CD4-positive, alpha-beta T cell (primary cell): ENCODE measurements around the gene ZNF219. TPM values are rescaled to one million over a fixed set of nuclear protein-coding genes. Genes with fewer than 3 reads are reported as not detected.

Source experiments
- ATAC-seq: fragments of 200-7000 bp; cut with Tn5 transposase; one replicate; pipeline ENCODE4 v1.10.0; 2022; ENCODE audit warnings: mild to moderate bottlenecking; ENCODE audit not compliant: poor library complexity
- CTCF ChIA-PET: fragments of 350-600 bp; sonication (Branson Sonifier 250); formaldehyde crosslinking; loops from one replicate; lab custom pipeline; 2021; ENCODE audit warnings: antibody characterized with exemption, inconsistent platforms; lab: Charles Lee
- POLR2A ChIA-PET: fragments of 350-600 bp; sonication (Branson Sonifier 250); formaldehyde crosslinking; loops from one replicate; lab custom pipeline; 2021; ENCODE audit warnings: antibody characterized with exemption, inconsistent platforms; lab: Charles Lee
- DNase-seq, 14 experiments: peaks; one replicate each; pipeline ENCODE4 v3.0.0-alpha.2; 2013 to 2020; ENCODE audit warnings: mixed read lengths in 2 of 14
- H3K27ac ChIP-seq, 2 donors: one replicate each; pipeline versions ENCODE4 v1.5.1 to v1.7.0; 2013; ENCODE audit warnings: low read length in 2 of 2, low read depth in 1 of 2, mild to moderate bottlenecking in 1 of 2
- H3K27me3 ChIP-seq, 2 experiments: 1 replicate in 1 of 2; 2 replicates in 1 of 2; pipeline versions ENCODE4 v1.6.1 to v1.7.0; 2013; ENCODE audit warnings: low read length in 2 of 2, control low read depth in 1 of 2, mild to moderate bottlenecking in 1 of 2, moderate library complexity in 1 of 2; ENCODE audit not compliant: insufficient read depth in 2 of 2, control insufficient read depth in 1 of 2
- H3K36me3 ChIP-seq: one replicate; pipeline ENCODE4 v1.6.1; 2013; ENCODE audit warnings: low read length, control low read depth; ENCODE audit not compliant: insufficient read depth
- H3K4me1 ChIP-seq: one replicate; pipeline ENCODE4 v1.6.1; 2013; ENCODE audit warnings: low read length, control low read depth; ENCODE audit not compliant: insufficient read depth
- H3K4me3 ChIP-seq: one replicate; pipeline ENCODE4 v1.5.1; 2013; ENCODE audit warnings: mild to moderate bottlenecking, low read length, moderate library complexity
- H3K9me3 ChIP-seq, 2 experiments: 1 replicate in 1 of 2; 2 replicates in 1 of 2; pipeline versions ENCODE4 v1.6.1 to v1.7.0; 2013; ENCODE audit warnings: low read length in 2 of 2, mild to moderate bottlenecking in 2 of 2, control low read depth in 1 of 2, moderate library complexity in 1 of 2; ENCODE audit not compliant: control insufficient read depth in 1 of 2, insufficient read depth in 1 of 2
- H3K27ac Mint-ChIP-seq: one replicate; pipeline ENCODE4 v1.8.0; 2020; ENCODE audit warnings: mixed read lengths
- H3K27me3 Mint-ChIP-seq: one replicate; pipeline ENCODE4 v1.8.0; 2021; ENCODE audit warnings: mixed read lengths
- H3K36me3 Mint-ChIP-seq: one replicate; pipeline ENCODE4 v1.8.0; 2021; ENCODE audit warnings: low read depth, mixed read lengths
- H3K4me1 Mint-ChIP-seq: one replicate; pipeline ENCODE4 v1.8.0; 2021; ENCODE audit warnings: low read depth, mixed read lengths
- H3K4me3 Mint-ChIP-seq: one replicate; pipeline ENCODE4 v1.8.0; 2020; ENCODE audit warnings: mild to moderate bottlenecking, mixed read lengths
- H3K9me3 Mint-ChIP-seq: one replicate; pipeline ENCODE4 v1.8.0; 2020; ENCODE audit warnings: mixed read lengths
- intact Hi-C, 2 experiments: fragments of 100-400 bp; cut with DNase I in 1 of 2; cut with micrococcal nuclease in 1 of 2; formaldehyde crosslinking; loops; one replicate each; pipeline versions ENCODE4 v1.15.1 to v1.9.0; 2023 to 2025; cut with DNase I, micrococcal nuclease
- total RNA-seq, 174 experiments: library from RNA in 2 of 174; stranded (reverse) in 2 of 174; gene quantifications; one replicate each; pipeline ENCODE4 v1.2.3 and lab custom pipeline; 2021 to 2026
- TF ChIP-seq, protein P1 (sequence below): fragments of 200-600 bp; IDR thresholded peaks from one replicate; pipeline ENCODE4 v1.8.0; 2022; ENCODE audit warnings: antibody characterized with exemption, mild to moderate bottlenecking

Gene ZNF219
- total RNA-seq, 2 experiments from 2014 or later = 15.2 to 15.5 TPM

DNA sequence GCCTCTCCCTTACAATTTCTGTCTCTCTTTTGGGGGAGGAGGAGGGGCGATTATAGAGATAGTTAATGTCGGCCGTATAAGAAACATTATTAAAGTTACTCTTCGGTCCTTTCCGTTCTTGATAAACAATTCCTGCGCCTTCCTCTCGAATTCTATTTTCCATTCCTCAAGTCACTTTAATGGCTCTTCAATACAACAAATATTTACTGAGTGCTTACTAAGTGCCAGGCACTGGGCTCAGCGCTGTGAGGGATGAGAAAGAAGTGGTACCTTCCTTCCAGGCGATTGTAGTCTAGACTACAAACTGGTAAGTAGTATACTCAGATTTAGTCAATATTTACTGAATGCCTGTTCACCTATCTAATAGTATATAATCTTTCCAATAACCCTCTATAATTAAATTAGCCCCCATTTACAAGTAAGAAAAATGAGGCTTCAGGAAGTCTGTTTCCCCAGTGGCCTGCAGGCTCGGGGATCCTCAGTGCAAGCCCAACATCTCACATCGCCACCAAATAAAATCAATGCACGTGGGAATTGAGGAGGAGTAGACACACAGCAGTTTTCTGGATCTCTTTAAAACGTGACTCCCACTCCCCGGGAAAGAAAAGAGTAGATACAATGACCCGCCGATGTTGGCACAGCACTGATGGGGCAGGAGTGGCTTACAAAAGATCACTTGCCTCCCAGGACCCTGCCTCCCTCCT lies 589 bp upstream of the ZNF219 start:
- CTCF ChIA-PET = interaction anchor here (0.8 to 1.7 kb wide), 2 partner anchors 31 to 84 kb away, joined by 3 to 10 read pairs; no protein-coding TSS in a partner anchor
- no peaks in the 10 kb centered on the region for H3K36me3 Mint-ChIP-seq
- peak overlapping the region; percentile 83 for H3K27ac Mint-ChIP-seq
- POLR2A ChIA-PET = interaction anchor here (3.7 kb wide), 1 partner anchor 12 kb away, joined by 12 read pairs; no protein-coding TSS in a partner anchor
- ATAC-seq (no peak), DNase-seq (no peak)
- intact Hi-C loops = no loop called here
- no peaks in the 10 kb centered on the region for H3K27me3 Mint-ChIP-seq
- Histone ChIP-seq H3K27ac (peak overlapping the region; percentile 36 to 57), H3K4me3 (peak overlapping the region; percentile 61), H3K4me1 (peaks cover 25% of the 10 kb centered on the region), H3K27me3 (no peaks in the 10 kb centered on the region), H3K36me3 (no peaks in the 10 kb centered on the region), H3K9me3 (no peaks in the 10 kb centered on the region)
- no peaks in the 10 kb centered on the region for H3K9me3 Mint-ChIP-seq
- H3K4me1 Mint-ChIP-seq = peaks cover 42% of the 10 kb centered on the region
- H3K4me3 Mint-ChIP-seq = peak overlapping the region; percentile 90
- TF ChIP-seq, protein P1, sequence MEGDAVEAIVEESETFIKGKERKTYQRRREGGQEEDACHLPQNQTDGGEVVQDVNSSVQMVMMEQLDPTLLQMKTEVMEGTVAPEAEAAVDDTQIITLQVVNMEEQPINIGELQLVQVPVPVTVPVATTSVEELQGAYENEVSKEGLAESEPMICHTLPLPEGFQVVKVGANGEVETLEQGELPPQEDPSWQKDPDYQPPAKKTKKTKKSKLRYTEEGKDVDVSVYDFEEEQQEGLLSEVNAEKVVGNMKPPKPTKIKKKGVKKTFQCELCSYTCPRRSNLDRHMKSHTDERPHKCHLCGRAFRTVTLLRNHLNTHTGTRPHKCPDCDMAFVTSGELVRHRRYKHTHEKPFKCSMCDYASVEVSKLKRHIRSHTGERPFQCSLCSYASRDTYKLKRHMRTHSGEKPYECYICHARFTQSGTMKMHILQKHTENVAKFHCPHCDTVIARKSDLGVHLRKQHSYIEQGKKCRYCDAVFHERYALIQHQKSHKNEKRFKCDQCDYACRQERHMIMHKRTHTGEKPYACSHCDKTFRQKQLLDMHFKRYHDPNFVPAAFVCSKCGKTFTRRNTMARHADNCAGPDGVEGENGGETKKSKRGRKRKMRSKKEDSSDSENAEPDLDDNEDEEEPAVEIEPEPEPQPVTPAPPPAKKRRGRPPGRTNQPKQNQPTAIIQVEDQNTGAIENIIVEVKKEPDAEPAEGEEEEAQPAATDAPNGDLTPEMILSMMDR = no peak

DNA sequence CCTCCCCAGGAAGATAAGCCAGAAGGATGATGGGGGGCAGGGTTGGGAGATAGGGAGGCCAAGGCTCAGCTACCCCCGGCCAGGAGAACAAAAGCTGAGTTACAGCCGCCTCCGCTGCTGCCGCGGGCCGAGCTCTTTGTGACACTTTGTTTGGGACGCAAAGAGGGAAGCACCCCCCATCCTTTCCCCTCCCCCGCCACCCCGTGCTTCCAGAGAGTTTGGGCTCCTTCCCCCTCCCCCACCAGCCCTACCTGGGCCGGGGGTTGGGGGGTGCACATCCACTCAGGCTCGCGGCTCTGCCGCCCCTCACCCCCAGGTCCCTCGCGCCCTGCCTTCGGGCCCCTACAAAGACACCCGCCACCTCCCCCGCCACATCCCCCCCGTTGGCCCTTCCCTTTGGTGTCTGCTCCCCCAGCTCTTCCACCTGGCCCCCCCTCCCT lies 799 bp downstream of the ZNF219 start:
- Histone ChIP-seq H3K9me3 (no peaks in the 10 kb centered on the region), H3K27me3 (no peaks in the 10 kb centered on the region), H3K4me3 (peak overlapping the region; percentile 41), H3K27ac (peak overlapping the region; percentile 26 to 74), H3K36me3 (no peaks in the 10 kb centered on the region), H3K4me1 (peaks cover 22% of the 10 kb centered on the region)
- H3K36me3 Mint-ChIP-seq = peaks cover 2% of the 10 kb centered on the region
- intact Hi-C loops = no loop called here
- ChIA-PET POLR2A (interaction anchor here (1.2 to 3.7 kb wide), 4 partner anchors 10 to 91 kb away, joined by 3 to 12 read pairs (median 4); no protein-coding TSS in a partner anchor), CTCF (interaction anchor here (0.8 to 7.3 kb wide), 3 partner anchors 8 to 83 kb away, joined by 3 to 116 read pairs (median 4); no protein-coding TSS in a partner anchor)
- H3K27ac Mint-ChIP-seq = peak overlapping the region; percentile 84
- no peaks in the 10 kb centered on the region for H3K9me3 Mint-ChIP-seq
- ATAC-seq (peak; percentile 17), DNase-seq (peak in 3 of 14 experiments; percentile 35 to 63 (median 57))
- H3K4me3 Mint-ChIP-seq = peak overlapping the region; percentile 88
- peaks cover 37% of the 10 kb centered on the region for H3K4me1 Mint-ChIP-seq
- no peaks in the 10 kb centered on the region for H3K27me3 Mint-ChIP-seq
- TF ChIP-seq, protein P1 = no peak

DNA sequence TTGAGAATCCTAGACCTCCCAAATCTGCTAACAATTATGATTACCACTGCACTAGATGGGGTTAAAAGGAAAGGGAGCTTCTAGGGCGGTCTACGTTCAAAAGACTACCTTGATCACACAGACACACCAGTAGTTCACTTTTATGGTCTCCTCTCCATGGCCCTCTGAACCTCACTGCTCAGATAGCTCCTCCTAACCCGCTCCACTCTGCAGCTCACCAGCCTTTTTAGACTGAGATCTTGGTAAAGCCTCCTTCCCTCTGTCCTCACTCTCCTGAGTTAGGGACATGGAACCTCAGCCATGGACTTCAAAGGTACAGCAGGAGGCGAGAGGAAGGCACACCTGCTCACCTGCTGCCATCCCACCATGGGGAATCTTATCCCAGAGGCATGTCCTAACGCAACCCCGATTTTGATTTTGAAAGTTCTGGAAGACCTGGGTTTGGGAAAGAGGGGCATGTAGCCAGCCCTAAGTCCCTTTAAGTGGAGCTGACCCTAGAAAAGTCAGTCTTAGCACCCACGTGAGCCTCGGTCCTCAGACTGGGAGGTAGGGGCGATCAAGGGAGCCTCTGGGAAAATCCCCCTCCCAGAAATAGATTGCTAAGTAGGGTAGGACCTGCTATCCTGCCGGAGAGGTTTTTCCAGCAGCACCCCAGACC lies 1.3 kb downstream of the ZNF219 start:
- Mint-ChIP-seq H3K4me1 (peaks cover 38% of the 10 kb centered on the region), H3K9me3 (no peaks in the 10 kb centered on the region), H3K27ac (peak overlapping the region; percentile 84), H3K27me3 (no peaks in the 10 kb centered on the region), H3K4me3 (peak overlapping the region; percentile 88), H3K36me3 (peaks cover 6% of the 10 kb centered on the region)
- Histone ChIP-seq H3K4me3 (peak overlapping the region; percentile 41), H3K27ac (peak overlapping the region; percentile 26 to 74), H3K27me3 (no peaks in the 10 kb centered on the region), H3K4me1 (peaks cover 28% of the 10 kb centered on the region), H3K36me3 (no peaks in the 10 kb centered on the region), H3K9me3 (no peaks in the 10 kb centered on the region)
- peak; percentile 27 for ATAC-seq
- TF ChIP-seq, protein P1 = no peak
- intact Hi-C loops = no loop called here
- DNase-seq = peak in 1 of 14 experiments; percentile 39
- ChIA-PET POLR2A (interaction anchor here (1.2 to 3.7 kb wide), 4 partner anchors 10 to 91 kb away, joined by 3 to 12 read pairs (median 4); no protein-coding TSS in a partner anchor), CTCF (interaction anchor here (0.7 to 7.3 kb wide), 6 partner anchors 9 to 126 kb away, joined by 3 to 116 read pairs (median 4); no protein-coding TSS in a partner anchor)
